Measurements from ENCODE around the gene DIP2C. TPM values are rescaled to one million over a fixed set of nuclear protein-coding genes. Genes with fewer than 3 reads are reported as not detected.
"Not testable (repeated sequence)": the region's sequence is repeated elsewhere in the genome, so short reads cannot be mapped to it uniquely, and the experiment has no call there.

DIP2C gene
- total RNA-seq, 2 donors from 2014 or later: 9.6 to 11.9 TPM

DNA sequence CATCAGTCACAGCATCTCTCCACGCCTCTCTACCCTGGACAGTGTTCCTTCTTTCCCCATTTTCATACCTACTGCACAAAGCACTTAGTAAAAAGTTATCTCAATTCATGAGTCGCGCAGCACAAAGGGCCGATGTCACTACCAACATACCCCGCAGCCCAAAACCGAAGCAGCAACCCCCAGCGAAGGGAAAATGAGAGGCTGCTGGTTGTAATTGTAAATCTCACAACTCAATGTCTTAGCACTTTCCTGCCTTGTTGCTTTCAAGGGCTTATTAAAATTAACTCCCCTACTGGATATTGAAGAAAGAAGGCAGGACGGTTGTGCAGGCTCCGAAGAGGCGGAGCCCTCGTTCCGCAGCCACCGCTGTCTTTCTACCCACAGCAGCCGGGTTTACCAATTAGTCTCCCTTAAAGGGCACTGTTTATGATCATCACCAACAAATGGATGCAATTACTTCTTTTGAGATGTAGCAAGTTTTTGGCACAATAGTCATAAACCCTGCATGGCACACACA, 6.5 kb downstream of the DIP2C start:
- H3K27me3 ChIP-seq: no peaks in the 10 kb centered on the region
- no peak overlapping the region for H3K27ac ChIP-seq
- no peak for TF ChIP-seq CTCF (IDR thresholded peaks at IDR 0.05)
- no peak for TF ChIP-seq POLR2A (IDR thresholded peaks at IDR 0.05)
- WGBS, 2 donors: 88 to 92% methylated on average over 14 of the region's 14 CpGs
- no peaks in the 10 kb centered on the region for H3K36me3 ChIP-seq (replicated peaks in 1 of 2; ENCODE audit: insufficient read depth in 1 of 2, low read depth in 2 of 2)
- peaks cover 10% of the 10 kb centered on the region for H3K4me1 ChIP-seq
- ATAC-seq (no peak), DNase-seq (no peak)
- no peaks in the 10 kb centered on the region for H3K9me3 ChIP-seq
- intact Hi-C loops (cut with DNase I): loop anchor here (10.0 kb wide), 1 partner anchor 178 kb away; no protein-coding TSS in a partner anchor
- H3K4me3 ChIP-seq: no peak overlapping the region

DNA sequence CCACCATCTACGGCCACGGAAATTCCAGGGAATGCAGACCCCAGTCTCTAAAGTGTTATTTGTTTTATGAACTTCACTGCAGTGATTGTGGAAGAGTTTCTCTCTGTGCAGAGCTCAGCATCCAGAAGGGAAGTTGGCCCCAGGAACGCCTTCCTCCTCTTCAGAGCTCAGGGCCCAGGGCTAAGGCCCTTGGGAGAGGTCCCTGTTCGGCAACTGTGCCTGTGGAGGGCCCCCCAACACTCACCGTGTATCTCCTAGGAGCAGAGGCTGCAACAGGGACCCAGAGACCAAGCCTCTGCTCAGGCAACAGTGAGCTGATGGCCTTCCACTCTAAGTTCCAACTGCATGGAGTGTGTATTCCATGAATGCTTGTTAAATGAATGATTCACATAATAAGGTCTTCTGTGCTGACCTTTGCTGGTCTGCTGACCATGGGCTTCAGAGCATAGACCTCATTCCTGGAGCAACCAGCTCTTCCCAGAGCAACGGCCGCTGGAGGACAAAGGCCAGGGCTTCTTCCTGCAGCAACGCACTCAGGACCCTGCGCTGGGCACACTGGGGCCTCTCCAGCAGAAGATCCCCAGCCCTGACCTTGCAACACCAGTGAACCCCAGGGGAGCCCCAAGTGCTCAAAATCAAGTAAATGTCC, 7.7 kb downstream of the DIP2C start:
- Histone ChIP-seq H3K4me3 (no peak overlapping the region), H3K9me3 (no peaks in the 10 kb centered on the region), H3K4me1 (no peaks in the 10 kb centered on the region), H3K27ac (no peak overlapping the region), H3K36me3 (replicated peaks in 1 of 2; ENCODE audit: insufficient read depth in 1 of 2, low read depth in 2 of 2) (no peaks in the 10 kb centered on the region), H3K27me3 (no peaks in the 10 kb centered on the region)
- 89 to 91% methylated on average over 4 to 9 of the region's 9 CpGs for WGBS, 2 donors
- TF ChIP-seq CTCF (IDR thresholded peaks at IDR 0.05) (no peak), POLR2A (IDR thresholded peaks at IDR 0.05) (no peak)
- DNase-seq (no peak), ATAC-seq (no peak)
- intact Hi-C loops (cut with DNase I): loop anchor here (10.0 kb wide), 1 partner anchor 177 kb away; no protein-coding TSS in a partner anchor

DNA sequence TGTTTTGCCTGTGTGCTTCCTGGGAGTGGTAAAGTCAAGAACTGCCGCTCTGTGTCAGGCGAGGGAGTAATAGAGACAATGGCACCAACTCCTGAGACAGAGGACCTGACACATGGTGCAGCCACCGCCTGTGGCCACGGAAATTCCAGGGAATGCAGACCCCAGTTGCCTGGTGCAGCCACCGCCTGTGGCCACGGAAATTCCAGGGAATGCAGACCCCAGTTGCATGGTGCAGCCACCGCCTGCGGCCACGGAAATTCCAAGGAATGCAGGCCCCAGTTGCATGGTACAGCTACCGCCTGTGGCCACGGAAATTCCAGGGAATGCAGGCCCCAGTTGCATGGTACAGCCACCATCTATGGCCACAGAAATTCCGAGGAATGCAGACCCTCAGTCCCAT, 8.7 kb downstream of the DIP2C start:
- Histone ChIP-seq H3K27ac (no peak overlapping the region), H3K36me3 (replicated peaks in 1 of 2; ENCODE audit: insufficient read depth in 1 of 2, low read depth in 2 of 2) (no peaks in the 10 kb centered on the region), H3K4me1 (no peaks in the 10 kb centered on the region), H3K27me3 (no peaks in the 10 kb centered on the region), H3K4me3 (no peak overlapping the region), H3K9me3 (no peaks in the 10 kb centered on the region)
- DNase-seq (no peak), ATAC-seq (no peak)
- TF ChIP-seq CTCF (IDR thresholded peaks at IDR 0.05) (no peak), POLR2A (IDR thresholded peaks at IDR 0.05) (no peak)
- intact Hi-C loops (cut with DNase I): loop anchor here (10.0 kb wide), 1 partner anchor 176 kb away; no protein-coding TSS in a partner anchor
- WGBS, 2 donors: 87% methylated on average over 7 to 12 of the region's 12 CpGs

- no peak for DNase-seq
- H3K27ac ChIP-seq: no peak overlapping the region
- ATAC-seq: no peak
- H3K4me3 ChIP-seq: no peak overlapping the region
- no peaks in the 10 kb centered on the region for H3K27me3 ChIP-seq
- intact Hi-C loops (cut with DNase I): loop anchor here (10.0 kb wide), 1 partner anchor 175 kb away; no protein-coding TSS in a partner anchor
- no peaks in the 10 kb centered on the region for H3K36me3 ChIP-seq (replicated peaks in 1 of 2; ENCODE audit: insufficient read depth in 1 of 2, low read depth in 2 of 2)
- H3K9me3 ChIP-seq: no peaks in the 10 kb centered on the region
- no peak for TF ChIP-seq POLR2A (IDR thresholded peaks at IDR 0.05)
- TF ChIP-seq CTCF (IDR thresholded peaks at IDR 0.05): no peak
- H3K4me1 ChIP-seq: no peaks in the 10 kb centered on the region
- WGBS, 2 donors: 85 to 86% methylated on average over 9 to 11 of the region's 11 CpGs
Measured at GRCh38 chr10:680146-680545, 9.3 kb downstream of the DIP2C start.

- no peaks in the 10 kb centered on the region for H3K36me3 ChIP-seq (replicated peaks in 1 of 2; ENCODE audit: insufficient read depth in 1 of 2, low read depth in 2 of 2)
- intact Hi-C loops (cut with DNase I): no loop called here
- no peaks in the 10 kb centered on the region for H3K4me1 ChIP-seq
- DNase-seq (no peak), ATAC-seq (no peak)
- TF ChIP-seq POLR2A (IDR thresholded peaks at IDR 0.05) (no peak), CTCF (IDR thresholded peaks at IDR 0.05) (no peak)
- no peaks in the 10 kb centered on the region for H3K9me3 ChIP-seq
- WGBS, 2 donors: 96% methylated on average over 14 of the region's 15 CpGs
- no peaks in the 10 kb centered on the region for H3K27me3 ChIP-seq
- no peak overlapping the region for H3K4me3 ChIP-seq
- no peak overlapping the region for H3K27ac ChIP-seq
Measured at GRCh38 chr10:679556-679955, 9.9 kb downstream of the DIP2C start.

GRCh38 chr10:678662-679005, 10.8 kb downstream of the DIP2C start:
- H3K27me3 ChIP-seq; DNase-seq; ATAC-seq; H3K4me3 ChIP-seq; H3K36me3 ChIP-seq (replicated peaks in 1 of 2; ENCODE audit: insufficient read depth in 1 of 2, low read depth in 2 of 2); H3K9me3 ChIP-seq; H3K27ac ChIP-seq; H3K4me1 ChIP-seq; intact Hi-C loops (cut with DNase I): not testable (repeated sequence)
- 71 to 100% methylated on average over 1 to 14 of the region's 24 CpGs for WGBS, 2 donors
